ENCODE measurements around the gene CERS2. TPM values are rescaled to one million over a fixed set of nuclear protein-coding genes. Genes with fewer than 3 reads are reported as not detected.

CERS2 gene
- total and polyA plus RNA-seq, 10 of the 15 experiments (the other 5 are each of a cell fraction or from before 2014, with no cell fraction given) = 9.2 to 87.9 (median 50.8) TPM

- no peaks in the 10 kb centered on the region for H3K36me3 ChIP-seq (ENCODE audit: control insufficient read depth in 2 of 2, insufficient read depth in 2 of 2, low read length in 1 of 2)
- WGBS (ENCODE audit: insufficient coverage, insufficient replicate concordance, low lambda C conversion rate, missing lambda C conversion rate) = 50% methylated on average over 11 of the region's 11 CpGs
- H3K79me2 ChIP-seq (ENCODE audit: control insufficient read depth, insufficient read depth, low read length) = peaks cover 25% of the 10 kb centered on the region
- no peak for TF ChIP-seq CBFB (IDR thresholded peaks at IDR 0.05; ENCODE audit: low read depth)
- no peak for TF ChIP-seq GATAD2B (conservative IDR thresholded peaks at IDR 0.05; ENCODE audit: low read depth)
- TF ChIP-seq PAX8 (IDR thresholded peaks at IDR 0.05) = no peak
- no peak overlapping the region for H3K27ac ChIP-seq (ENCODE audit: control insufficient read depth, insufficient read depth)
- no peak overlapping the region for H2AFZ ChIP-seq (ENCODE audit: control insufficient read depth, low read depth, low read length)
- ChIA-PET POLR2A (interaction anchor here (0.6 kb wide), 1 partner anchor 28 kb away, joined by 3 read pairs; no protein-coding TSS in a partner anchor), SMC1A (ENCODE audit: uncharacterized antibody, unreplicated experiment) (interaction anchor here (0.7 to 1.3 kb wide), 3 partner anchors 19 to 219 kb away, joined by 3 to 7 read pairs (median 3); partner anchors contain the start of gene TNFAIP8L2), CTCF (interaction anchor here (0.7 to 15.8 kb wide), 7 partner anchors 9 to 530 kb away, joined by 3 to 252 read pairs (median 4); partner anchors contain the start of genes MINDY1 and TNFAIP8L2), RAD21 (ENCODE audit: unreplicated experiment) (interaction anchor here (1.1 kb wide), 1 partner anchor 10 kb away, joined by 3 read pairs; no protein-coding TSS in a partner anchor)
- FAIRE-seq = no peak
- no peak overlapping the region for H3K4me2 ChIP-seq (ENCODE audit: control insufficient read depth, insufficient read depth)
- peaks cover 4% of the 10 kb centered on the region; the same call in 1 of the 2 replicates for H3K4me1 ChIP-seq (ENCODE audit: control insufficient read depth, insufficient read depth, low read length)
- H3K27me3 ChIP-seq (replicated peaks in 1 of 2; ENCODE audit: control insufficient read depth in 2 of 2, insufficient read depth in 2 of 2, low read length in 1 of 2) = no peaks in the 10 kb centered on the region; a peak in 2 of 4 replicates
- in situ Hi-C loops (cut with MboI) = no loop called here
- no peak overlapping the region for H3K9ac ChIP-seq (ENCODE audit: control insufficient read depth, insufficient read depth, low read length)
- no peaks in the 10 kb centered on the region for H3K9me3 ChIP-seq (replicated peaks; ENCODE audit: control insufficient read depth, insufficient read depth, low read length)
- peak; percentile 7; the same call in 1 of the 3 replicates for ATAC-seq
- H3K4me3 ChIP-seq = no peak overlapping the region
- no peak for DNase-seq (ENCODE audit: low read depth, low spot score)
- no peaks in the 10 kb centered on the region for H4K20me1 ChIP-seq (ENCODE audit: control insufficient read depth, insufficient read depth)
- intact Hi-C loops (cut with micrococcal nuclease; ENCODE audit: unreplicated experiment) = loop anchor here (5.0 to 10.0 kb wide), 3 partner anchors 212 to 415 kb away; partner anchors contain the start of genes CTSS and ENSA
- no TSS peak for BruUV-seq (replicated peaks)
These were observed 2.5 kb upstream of the CERS2 start for GRCh38 chr1:150976879-150977694.

- ChIA-PET POLR2A (interaction anchor here (0.6 to 0.8 kb wide), 3 partner anchors 29 to 190 kb away, joined by 3 read pairs; no protein-coding TSS in a partner anchor), RAD21 (ENCODE audit: unreplicated experiment) (interaction anchor here (0.7 to 1.1 kb wide), 2 partner anchors 9 to 20 kb away, joined by 3 read pairs; no protein-coding TSS in a partner anchor), SMC1A (ENCODE audit: uncharacterized antibody, unreplicated experiment) (interaction anchor here (0.6 to 1.3 kb wide), 4 partner anchors 19 to 901 kb away, joined by 3 to 7 read pairs (median 3); partner anchors contain the start of gene TNFAIP8L2), CTCF (interaction anchor here (0.9 to 15.8 kb wide), 5 partner anchors 19 to 417 kb away, joined by 4 to 252 read pairs (median 4); partner anchors contain the start of genes MINDY1 and TNFAIP8L2)
- Histone ChIP-seq H3K9ac (ENCODE audit: control insufficient read depth, insufficient read depth, low read length) (no peak overlapping the region), H3K4me1 (ENCODE audit: control insufficient read depth, insufficient read depth, low read length) (peaks cover 7% of the 10 kb centered on the region; the same call in 1 of the 2 replicates), H3K4me2 (ENCODE audit: control insufficient read depth, insufficient read depth) (no peak overlapping the region), H3K79me2 (ENCODE audit: control insufficient read depth, insufficient read depth, low read length) (peaks cover 30% of the 10 kb centered on the region), H2AFZ (ENCODE audit: control insufficient read depth, low read depth, low read length) (no peak overlapping the region), H4K20me1 (ENCODE audit: control insufficient read depth, insufficient read depth) (no peaks in the 10 kb centered on the region), H3K9me3 (replicated peaks; ENCODE audit: control insufficient read depth, insufficient read depth, low read length) (no peaks in the 10 kb centered on the region), H3K27ac (ENCODE audit: control insufficient read depth, insufficient read depth) (no peak overlapping the region), H3K4me3 (no peak overlapping the region), H3K27me3 (replicated peaks in 1 of 2; ENCODE audit: control insufficient read depth in 2 of 2, insufficient read depth in 2 of 2, low read length in 1 of 2) (no peaks in the 10 kb centered on the region; a peak in 2 of 4 replicates), H3K36me3 (ENCODE audit: control insufficient read depth in 2 of 2, insufficient read depth in 2 of 2, low read length in 1 of 2) (no peaks in the 10 kb centered on the region)
- in situ Hi-C loops (cut with MboI) = no loop called here
- no peak for ATAC-seq
- intact Hi-C loops (cut with micrococcal nuclease; ENCODE audit: unreplicated experiment) = loop anchor here (5.0 to 10.0 kb wide), 3 partner anchors 212 to 414 kb away; partner anchors contain the start of genes CTSS and ENSA
- 88% methylated on average over 9 of the region's 9 CpGs for WGBS (ENCODE audit: insufficient coverage, insufficient replicate concordance, low lambda C conversion rate, missing lambda C conversion rate)
- BruUV-seq (replicated peaks) = no TSS peak
- DNase-seq (ENCODE audit: low read depth, low spot score) = no peak
- no peak for FAIRE-seq
- TF ChIP-seq FOS (IDR thresholded peaks at IDR 0.05; ENCODE audit: borderline replicate concordance, extremely low read depth, insufficient read length) = no peak
- no peak for TF ChIP-seq IRF5 (IDR thresholded peaks at IDR 0.05; ENCODE audit: borderline replicate concordance)
- no peak for TF ChIP-seq SUZ12 (IDR thresholded peaks at IDR 0.05; ENCODE audit: unreplicated experiment)
- no peak for TF ChIP-seq SIX5 (IDR thresholded peaks at IDR 0.05; ENCODE audit: low read depth, low read length, severe bottlenecking)
- no peak for TF ChIP-seq GATAD2B (conservative IDR thresholded peaks at IDR 0.05; ENCODE audit: low read depth)
- no peak for TF ChIP-seq ZNF592 (IDR thresholded peaks at IDR 0.05)
These were observed 1.8 kb upstream of the CERS2 start for GRCh38 chr1:150976401-150976821.

Data from GM12878 (cell line).